Measurements from ENCODE around the gene LASP1NB.

Gene LASP1NB

DNA sequence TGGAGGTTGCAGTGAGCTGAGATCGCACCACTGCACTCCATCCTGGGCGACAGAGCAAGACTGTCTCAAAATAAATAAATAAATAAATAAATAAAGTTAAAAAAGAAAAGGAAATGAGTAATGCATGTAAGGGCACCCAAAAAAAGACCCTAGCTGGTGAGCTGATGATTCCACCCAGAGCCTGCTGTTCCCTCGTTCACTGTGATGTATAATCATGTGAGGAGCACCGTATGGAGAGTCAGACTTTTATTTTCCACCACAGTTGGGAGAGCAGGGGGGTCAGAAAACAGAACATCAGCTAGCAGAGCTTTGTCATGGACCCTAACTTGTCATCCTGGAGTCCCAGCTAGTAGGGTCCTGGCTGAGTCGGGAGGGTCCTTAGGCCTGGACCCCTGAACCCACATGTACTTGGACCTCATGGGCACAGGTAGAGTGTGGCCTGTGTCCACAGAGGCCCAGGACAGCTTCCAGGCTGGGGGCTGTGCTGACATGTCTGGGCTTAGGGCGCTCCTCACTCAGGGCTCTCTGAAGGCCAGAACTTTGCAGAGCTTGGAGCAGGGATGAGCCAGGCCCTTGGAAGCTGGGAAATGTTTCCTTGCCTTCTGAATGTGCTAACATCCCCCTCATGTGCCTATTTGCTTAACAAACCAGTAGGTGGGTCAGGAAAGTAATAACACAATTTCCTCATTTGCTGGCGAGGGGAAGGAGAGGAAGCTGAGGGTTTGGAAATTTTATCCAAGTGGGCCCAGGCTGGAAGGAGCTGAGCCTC is 18.8 kb upstream of the LASP1NB start:
- no peak overlapping the region for H3K27ac ChIP-seq
- no peaks in the 10 kb centered on the region for H3K27me3 ChIP-seq (replicated peaks; ENCODE audit: insufficient read depth)
- H3K9me3 ChIP-seq, result no peaks in the 10 kb centered on the region
- intact Hi-C loops (cut with DNase I), result no loop called here
- WGBS, result 77% methylated on average over 7 of the region's 7 CpGs
- no peak overlapping the region for H3K4me3 ChIP-seq
- peaks cover 6% of the 10 kb centered on the region for H3K4me1 ChIP-seq (replicated peaks)
- H3K36me3 ChIP-seq, result no peaks in the 10 kb centered on the region
- no peak for TF ChIP-seq CTCF (IDR thresholded peaks at IDR 0.05)
- no peak for TF ChIP-seq POLR2A (IDR thresholded peaks at IDR 0.05)
- no peak for TF ChIP-seq POLR2AphosphoS5 (IDR thresholded peaks at IDR 0.05)
- DNase-seq (ENCODE audit: low spot score), result no peak

- H3K4me3 ChIP-seq, result no peak overlapping the region
Measured at GRCh38 chr17:38907930-38908675, 17.3 kb upstream of the LASP1NB start.

GRCh38 chr17:38908676-38909181 is 16.7 kb upstream of the LASP1NB start:
- intact Hi-C loops (cut with DNase I), result no loop called here
- peak; percentile 15 for DNase-seq (ENCODE audit: low spot score)

More at GRCh38 chr17:38907930-38908675, 17.3 kb upstream of the LASP1NB start:
- no peaks in the 10 kb centered on the region for H3K36me3 ChIP-seq
- no peaks in the 10 kb centered on the region for H3K9me3 ChIP-seq
- TF ChIP-seq POLR2AphosphoS5 (IDR thresholded peaks at IDR 0.05) (no peak), CTCF (IDR thresholded peaks at IDR 0.05) (no peak), POLR2A (IDR thresholded peaks at IDR 0.05) (no peak)
- peaks cover 6% of the 10 kb centered on the region for H3K4me1 ChIP-seq (replicated peaks)
- H3K27me3 ChIP-seq (replicated peaks; ENCODE audit: insufficient read depth), result no peaks in the 10 kb centered on the region
- intact Hi-C loops (cut with DNase I), result no loop called here
- H3K27ac ChIP-seq, result peak overlapping the region; percentile 6 to 18
- DNase-seq (ENCODE audit: low spot score), result no peak
- 49% methylated on average over 14 of the region's 15 CpGs for WGBS

GRCh38 chr17:38910325-38910724 is 15.1 kb upstream of the LASP1NB start:
- no peak for DNase-seq (ENCODE audit: low spot score)
- H3K27me3 ChIP-seq (replicated peaks; ENCODE audit: insufficient read depth), result no peaks in the 10 kb centered on the region
- H3K4me1 ChIP-seq (replicated peaks), result peaks cover 6% of the 10 kb centered on the region
- no peak overlapping the region for H3K27ac ChIP-seq
- WGBS, result 77% methylated on average over 5 of the region's 5 CpGs
- no peak for TF ChIP-seq POLR2A (IDR thresholded peaks at IDR 0.05)
- no peak for TF ChIP-seq CTCF (IDR thresholded peaks at IDR 0.05)
- no peak for TF ChIP-seq POLR2AphosphoS5 (IDR thresholded peaks at IDR 0.05)
- H3K4me3 ChIP-seq, result no peak overlapping the region
- H3K9me3 ChIP-seq, result no peaks in the 10 kb centered on the region
- peaks cover 0 to 6% of the 10 kb centered on the region in 2 donors for H3K36me3 ChIP-seq
- intact Hi-C loops (cut with DNase I), result no loop called here

More at GRCh38 chr17:38908676-38909181, 16.7 kb upstream of the LASP1NB start:
- no peaks in the 10 kb centered on the region for H3K27me3 ChIP-seq (replicated peaks; ENCODE audit: insufficient read depth)
- 19% methylated on average over 8 of the region's 8 CpGs for WGBS
- TF ChIP-seq CTCF (IDR thresholded peaks at IDR 0.05) (no peak), POLR2AphosphoS5 (IDR thresholded peaks at IDR 0.05) (peak; percentile 14)
- H3K4me3 ChIP-seq, result no peak overlapping the region
- H3K4me1 ChIP-seq (replicated peaks), result peaks cover 6% of the 10 kb centered on the region
- H3K36me3 ChIP-seq, result no peaks in the 10 kb centered on the region
- H3K9me3 ChIP-seq, result no peaks in the 10 kb centered on the region
- peak overlapping the region; percentile 6 to 18 for H3K27ac ChIP-seq

Data from prostate gland (tissue), 2 donors.